NCI-H1694 treated with DMSO at 0.1 percent for 48 hours (cell line): Measurements from ENCODE around the gene RPS3.
"Not testable (repeated sequence)": the region's sequence is repeated elsewhere in the genome, so short reads cannot be mapped to it uniquely, and the experiment has no call there.

Source experiments
- DNase-seq: peaks from one replicate; lab custom pipeline; 2025; lab: John Stamatoyannopoulos, UW

RPS3 gene

DNA sequence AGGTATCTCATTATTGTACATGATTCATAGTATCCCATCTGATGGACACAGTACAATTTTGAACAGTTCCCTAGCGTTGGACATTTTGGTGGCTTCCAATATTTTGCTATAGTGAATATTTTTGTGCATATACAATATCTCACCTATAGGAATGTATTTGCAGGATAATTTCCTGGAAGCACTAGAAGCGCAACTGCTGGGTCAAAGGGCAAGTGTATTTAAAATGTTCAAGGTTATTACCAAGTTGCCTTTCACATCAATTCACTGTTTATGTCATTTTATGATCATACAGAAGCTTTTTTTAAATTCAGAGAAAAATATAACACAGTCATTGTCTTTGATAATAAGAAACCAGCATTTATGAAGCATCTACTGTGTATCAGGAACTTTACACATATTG, 19.1 kb upstream of the RPS3 start:
- DNase-seq: no peak

- DNase-seq: no peak
Observed at GRCh38 chr11:75380716-75381420, 18.4 kb upstream of the RPS3 start.

- DNase-seq: no peak
Observed at GRCh38 chr11:75383246-75383645, 16.1 kb upstream of the RPS3 start.

GRCh38 chr11:75384438-75385080, 14.8 kb upstream of the RPS3 start:
- DNase-seq: peak; percentile 47

GRCh38 chr11:75386942-75387630, 12.2 kb upstream of the RPS3 start:
- no peak for DNase-seq

GRCh38 chr11:75387736-75388294, 11.5 kb upstream of the RPS3 start:
- no peak for DNase-seq

DNA sequence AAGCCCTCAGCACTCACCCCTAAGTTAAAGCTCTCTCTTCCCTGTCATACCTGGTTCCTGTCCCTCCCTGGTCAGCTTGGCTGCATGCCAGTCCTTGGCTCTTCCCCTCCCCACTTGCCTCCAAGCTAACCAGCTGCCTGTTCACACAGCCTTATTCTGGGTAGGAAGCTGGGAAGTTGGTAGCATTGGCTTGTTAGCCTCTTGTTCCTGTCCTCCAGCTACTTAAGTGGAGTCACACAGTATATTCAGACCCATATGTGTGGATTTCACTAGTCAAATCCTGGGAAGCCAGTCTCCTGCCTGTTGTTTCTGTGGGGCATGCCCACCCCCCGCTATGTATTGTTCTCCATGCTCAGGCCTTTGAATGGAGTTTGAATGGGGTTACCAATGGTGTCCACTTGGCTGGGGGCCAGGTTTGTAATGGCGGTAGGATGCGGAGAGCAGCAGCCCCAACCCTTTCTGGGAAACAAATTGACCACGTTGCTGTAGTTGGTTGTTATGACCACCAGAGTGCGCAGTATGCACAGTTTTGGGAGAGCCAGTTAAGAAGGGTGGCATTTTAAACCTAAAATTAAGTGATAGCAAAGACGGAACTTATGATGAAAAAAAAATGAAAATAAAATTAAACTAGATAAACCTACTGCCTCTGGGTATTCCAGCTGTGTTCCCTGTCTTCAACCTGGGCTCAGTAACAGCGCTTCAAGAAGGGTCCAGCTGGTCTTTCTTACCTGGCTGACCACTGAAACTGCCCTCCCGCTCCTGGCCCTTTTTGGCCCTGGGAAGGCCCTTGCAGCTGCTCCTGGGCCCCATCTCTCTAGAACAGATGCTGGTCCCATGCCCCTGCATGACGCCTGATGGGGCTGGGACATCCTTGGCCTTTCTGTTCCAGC, 10.7 kb upstream of the RPS3 start:
- peak; percentile 71 for DNase-seq

- no peak for DNase-seq
Observed at GRCh38 chr11:75389276-75389605, 10.1 kb upstream of the RPS3 start.

GRCh38 chr11:75389925-75390324, 9.4 kb upstream of the RPS3 start:
- no peak for DNase-seq

DNA sequence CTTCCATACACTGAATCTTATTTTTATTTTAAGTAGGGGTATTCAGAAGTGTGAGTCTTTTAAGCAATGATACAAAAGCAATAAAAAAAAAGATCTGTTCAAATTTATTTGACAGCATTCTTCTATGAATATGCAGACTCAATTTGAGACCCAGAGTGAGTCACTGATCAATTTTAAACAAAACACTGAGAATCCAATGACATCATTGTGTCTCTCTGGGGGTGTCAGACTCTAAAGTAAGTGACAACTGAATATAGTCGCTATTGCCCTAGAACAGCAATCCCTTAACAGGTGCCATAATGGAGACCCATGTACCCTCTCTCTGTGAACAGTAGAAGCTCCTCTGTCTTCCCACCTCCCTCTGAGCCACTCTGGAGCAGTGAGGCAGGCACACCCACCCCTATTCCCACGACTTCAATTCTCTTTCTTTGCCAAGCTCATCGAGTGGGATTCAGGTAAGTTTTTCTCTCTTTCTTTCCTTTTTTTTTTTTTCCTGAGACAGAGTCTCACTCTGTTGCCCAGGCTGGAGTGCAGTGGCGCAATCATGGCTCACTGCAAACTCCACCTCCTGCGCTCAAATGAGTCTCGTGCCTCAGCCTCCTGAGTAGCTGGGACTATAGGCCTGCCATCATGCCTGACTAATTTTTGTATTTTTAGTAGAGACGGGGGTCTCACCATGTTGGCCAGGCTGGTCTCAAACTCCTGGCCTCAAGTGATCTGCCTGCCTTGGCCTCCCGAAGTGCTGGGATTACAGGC, 5.1 kb upstream of the RPS3 start:
- no peak for DNase-seq

DNA sequence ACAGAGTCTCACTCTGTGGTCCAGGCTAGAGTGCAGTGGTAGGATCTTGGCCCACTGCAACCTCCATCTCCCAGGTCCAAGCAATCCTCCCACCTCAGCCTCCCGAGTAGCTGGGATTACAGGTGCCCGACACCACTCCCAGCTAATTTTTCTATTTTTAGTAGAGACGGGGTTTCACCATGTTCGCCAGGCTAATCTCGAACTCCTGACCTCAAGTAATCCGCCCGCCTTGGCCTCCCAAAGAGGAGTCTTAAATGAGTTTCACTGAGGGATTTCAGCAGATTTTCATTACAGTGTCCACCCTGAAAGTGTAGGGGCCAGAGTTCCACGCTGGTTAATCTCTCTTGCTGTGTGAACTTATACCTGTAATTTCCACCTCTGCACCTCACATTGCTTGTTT, 412 bp upstream of the RPS3 start:
- no peak for DNase-seq

DNA sequence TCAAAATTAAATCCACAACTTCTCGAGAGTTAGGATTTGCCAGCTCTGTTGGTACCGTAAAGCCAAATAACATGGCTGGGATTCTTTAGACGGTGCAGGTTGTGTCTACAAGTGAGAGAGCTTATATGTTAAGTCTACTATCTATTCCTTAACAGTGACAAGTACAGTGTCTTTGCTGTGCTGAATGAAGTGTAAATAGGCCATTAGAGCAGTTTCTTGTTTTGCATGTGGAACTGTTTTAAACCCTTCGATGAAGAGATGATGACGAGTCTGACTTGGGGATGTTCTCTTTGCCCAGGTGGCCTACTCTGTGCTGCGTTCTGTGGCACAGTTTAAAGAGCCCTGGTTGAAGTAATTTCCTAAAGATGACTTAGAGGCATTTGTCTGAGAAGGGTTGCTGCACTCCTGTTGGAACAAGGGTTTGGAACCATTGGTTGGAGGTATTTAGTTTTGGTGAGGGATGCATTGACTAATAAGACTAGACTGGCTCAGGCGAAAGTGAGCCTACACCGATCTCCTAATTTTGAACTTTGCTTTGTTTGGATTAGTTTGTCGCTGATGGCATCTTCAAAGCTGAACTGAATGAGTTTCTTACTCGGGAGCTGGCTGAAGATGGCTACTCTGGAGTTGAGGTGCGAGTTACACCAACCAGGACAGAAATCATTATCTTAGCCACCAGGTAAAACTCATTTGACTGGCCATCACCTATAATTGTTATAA, 988 bp downstream of the RPS3 start:
- no peak for DNase-seq

DNA sequence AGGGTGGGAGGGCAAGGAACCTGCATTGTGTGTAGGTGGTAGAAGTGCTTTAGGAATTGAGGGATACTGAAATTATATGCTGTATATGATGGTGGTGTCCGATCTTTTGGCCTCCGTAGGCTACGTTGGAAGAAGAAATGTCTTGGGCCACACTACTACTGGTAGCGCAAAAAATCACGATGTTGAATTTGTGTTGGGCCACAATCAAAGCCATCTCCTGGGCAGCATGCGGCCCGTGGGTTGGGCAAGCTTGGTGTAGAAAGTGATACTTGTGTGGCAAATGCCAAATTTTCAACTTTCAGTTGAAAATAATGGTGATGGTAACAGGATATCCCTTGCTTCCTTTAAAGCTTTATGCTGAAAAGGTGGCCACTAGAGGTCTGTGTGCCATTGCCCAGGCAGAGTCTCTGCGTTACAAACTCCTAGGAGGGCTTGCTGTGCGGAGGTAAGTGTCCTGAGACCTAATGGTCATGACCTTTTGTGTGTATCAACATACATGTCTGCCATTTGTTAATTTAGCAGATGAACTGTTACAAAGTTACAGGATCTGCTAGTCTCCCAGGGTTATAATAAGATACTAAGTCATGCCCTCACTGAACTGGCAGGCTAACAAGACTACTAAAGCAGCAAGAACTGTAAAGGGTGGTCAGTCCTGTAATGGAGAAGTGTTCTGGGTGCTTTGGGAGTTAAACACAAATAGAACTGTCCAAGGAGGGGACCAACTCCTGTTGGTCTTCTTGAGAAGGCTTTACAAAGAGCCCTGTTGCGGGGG, 2.9 kb downstream of the RPS3 start:
- DNase-seq: no peak

DNA sequence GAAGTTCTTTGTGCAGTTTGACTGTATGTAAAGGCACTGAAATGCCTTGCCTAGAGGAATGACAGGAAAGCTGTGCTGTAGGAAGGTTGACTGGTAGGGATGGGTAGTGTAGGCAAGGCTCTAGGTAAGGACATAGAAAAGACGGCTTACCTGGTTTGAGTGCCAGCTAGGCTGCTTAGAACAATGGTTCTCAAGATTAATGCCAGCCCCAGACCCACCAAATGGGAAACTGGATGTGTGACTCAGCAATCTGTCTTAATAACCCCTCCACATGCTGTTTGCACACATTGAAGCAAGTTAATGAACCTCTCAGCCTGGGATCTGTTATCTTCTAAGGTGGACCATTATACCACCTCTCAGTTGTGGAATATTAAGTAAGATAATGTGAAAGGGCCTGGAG, 3.7 kb downstream of the RPS3 start:
- DNase-seq: no peak

GRCh38 chr11:75403983-75404658, 4.8 kb downstream of the RPS3 start:
- DNase-seq: no peak

DNA sequence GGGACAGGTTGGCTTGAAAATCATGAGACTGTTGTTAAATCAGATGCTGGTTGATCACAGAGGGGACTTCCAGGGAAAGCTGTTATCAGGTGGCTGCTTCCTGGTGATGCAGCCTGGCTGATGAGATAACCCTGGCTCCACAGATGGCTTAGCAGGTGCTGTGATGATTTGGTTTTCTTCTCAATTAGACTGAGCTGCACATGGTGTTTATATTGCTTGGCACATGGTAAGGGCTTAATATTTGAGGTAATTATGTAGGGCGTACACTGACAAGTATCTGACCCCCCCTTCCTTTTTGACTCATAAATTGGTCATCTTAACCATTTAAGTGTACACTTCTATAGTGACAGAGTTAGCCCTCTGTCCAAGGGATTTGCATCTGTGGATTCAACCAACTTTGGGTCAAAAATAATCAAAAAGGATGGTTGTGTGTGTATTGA, 7.0 kb downstream of the RPS3 start:
- DNase-seq: peak; percentile 70

DNA sequence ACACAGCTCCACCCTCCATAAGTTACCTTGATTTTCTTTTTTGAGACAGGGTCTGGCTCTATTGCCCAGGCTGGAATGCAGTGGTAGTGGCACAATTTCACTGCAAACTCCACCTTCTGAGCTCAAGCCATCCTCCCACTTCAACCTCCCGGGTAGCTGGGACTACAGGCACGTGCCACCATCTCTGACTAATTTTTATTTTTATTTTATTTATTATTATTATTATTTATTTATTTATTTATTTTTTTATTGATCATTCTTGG, 9.6 kb downstream of the RPS3 start:
- DNase-seq: no peak

DNA sequence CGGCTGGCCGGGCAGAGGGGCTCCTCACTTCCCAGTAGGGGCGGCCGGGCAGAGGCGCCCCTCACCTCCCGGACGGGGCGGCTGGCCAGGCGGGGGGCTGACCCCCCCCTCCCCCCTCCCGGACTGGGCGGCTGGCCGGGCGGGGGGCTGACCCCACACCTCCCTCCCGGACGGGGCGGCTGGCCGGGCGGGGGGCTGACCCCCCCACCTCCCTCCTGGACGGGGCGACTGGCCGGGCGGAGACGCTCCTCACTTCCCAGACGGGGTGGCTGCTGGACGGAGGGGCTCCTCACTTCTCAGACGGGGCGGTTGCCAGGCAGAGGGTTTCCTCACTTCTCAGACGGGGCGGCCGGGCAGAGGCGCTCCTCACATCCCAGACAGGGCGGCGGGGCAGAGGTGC, 10.7 kb downstream of the RPS3 start:
- not testable (repeated sequence) for DNase-seq

DNA sequence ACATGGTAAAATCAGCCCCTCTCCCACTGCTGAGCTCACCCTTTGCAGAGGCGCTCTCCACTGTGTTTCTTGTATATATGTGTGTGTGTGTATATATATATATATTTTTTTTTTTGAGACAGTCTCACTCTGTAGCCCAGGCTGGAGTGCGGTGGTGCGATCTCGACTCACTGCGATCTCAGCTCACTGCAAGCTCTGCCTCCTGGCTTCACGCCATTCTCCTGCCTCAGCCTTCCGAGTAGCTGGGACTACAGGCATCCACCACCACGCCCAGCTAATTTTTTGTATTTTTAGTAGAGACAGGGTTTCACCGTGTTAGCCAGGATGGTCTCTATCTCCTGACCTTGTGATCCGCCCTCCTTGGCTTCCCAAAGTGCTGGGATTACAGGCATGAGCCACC, 13.8 kb downstream of the RPS3 start:
- DNase-seq: not testable (repeated sequence)

DNA sequence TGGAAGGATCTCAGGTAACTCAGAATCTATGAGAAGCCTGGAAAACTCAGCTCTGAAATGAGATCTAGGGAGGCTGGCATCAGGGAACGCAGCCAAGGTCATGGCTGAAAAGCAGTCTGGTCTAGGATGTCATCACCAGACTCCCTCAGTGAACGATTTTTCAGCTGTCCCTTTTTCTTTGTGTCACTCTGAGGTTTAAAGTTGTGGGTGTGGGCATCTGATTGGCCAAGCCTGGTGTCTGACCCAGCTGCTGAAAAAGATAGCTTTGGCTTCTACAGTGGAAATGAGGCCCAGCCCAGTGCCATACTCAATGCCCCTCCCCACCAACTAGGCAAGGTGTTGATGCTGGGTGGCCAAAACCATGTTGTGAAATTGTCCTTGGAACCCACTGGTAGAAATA, 14.5 kb downstream of the RPS3 start:
- no peak for DNase-seq
